BE2C (cell line): ENCODE measurements around the gene RNPEP.
"Not testable (repeated sequence)": the region's sequence is repeated elsewhere in the genome, so short reads cannot be mapped to it uniquely, and the experiment has no call there.

Experiments
- DNase-seq: peaks from one replicate; pipeline ENCODE4 v3.0.0-alpha.2; 2020
- H3K27me3 ChIP-seq: fragments of 250-450 bp; sonication (Bioruptor Pico); 2 replicates; pipeline ENCODE4 v1.5.1; 2020; ENCODE audit warnings: mild to moderate bottlenecking
- H3K36me3 ChIP-seq: fragments of 250-450 bp; sonication (Bioruptor Pico); 2 replicates; pipeline ENCODE4 v1.5.1; 2020; ENCODE audit warnings: mild to moderate bottlenecking
- H3K4me1 ChIP-seq: fragments of 250-450 bp; sonication (Bioruptor Pico); 2 replicates; pipeline ENCODE4 v1.5.1; 2020
- H3K4me3 ChIP-seq: 2 replicates; pipeline ENCODE4 v1.5.1; 2011; ENCODE audit warnings: low read depth, low read length
- H3K9me3 ChIP-seq: fragments of 250-450 bp; sonication (Bioruptor Pico); 2 replicates; pipeline ENCODE4 v1.5.1; 2020
- CTCF ChIP-seq: IDR thresholded peaks from 2 replicates; pipeline ENCODE4 v1.5.1; 2012; ENCODE audit warnings: mild to moderate bottlenecking, low read depth, low read length

RNPEP gene

GRCh38 chr1:201955009-201955728 lies 27.3 kb upstream of the RNPEP start, which contains the start of gene TIMM17A:
TIMM17A (plus strand) TSS chr1:201955503; CDS start chr1:201955527, 24 bp downstream.
- Histone ChIP-seq H3K9me3 (no peaks in the 10 kb centered on the region), H3K4me3 (peak within 1 kb of the TSS; percentile 96), H3K27me3 (no peaks in the 10 kb centered on the region), H3K4me1 (no peaks in the 10 kb centered on the region), H3K36me3 (peaks cover 30% of the 10 kb centered on the region)
- TF ChIP-seq CTCF, result no peak
- DNase-seq, result peak; percentile 98

- no peaks in the 10 kb centered on the region for H3K9me3 ChIP-seq
- TF ChIP-seq CTCF, result no peak
- no peak for DNase-seq
Measured at GRCh38 chr1:201955729-201956143, 26.7 kb upstream of the RNPEP start.

GRCh38 chr1:201958348-201958747 lies 24.1 kb upstream of the RNPEP start:
- Histone ChIP-seq H3K9me3 (no peaks in the 10 kb centered on the region), H3K27me3 (no peaks in the 10 kb centered on the region), H3K36me3 (peaks cover 60% of the 10 kb centered on the region), H3K4me1 (no peaks in the 10 kb centered on the region), H3K4me3 (no peak overlapping the region)
- TF ChIP-seq CTCF, result no peak
- DNase-seq, result no peak

More at GRCh38 chr1:201955729-201956143, 26.7 kb upstream of the RNPEP start:
- H3K4me1 ChIP-seq, result no peaks in the 10 kb centered on the region
- H3K27me3 ChIP-seq, result no peaks in the 10 kb centered on the region
- H3K36me3 ChIP-seq, result peaks cover 34% of the 10 kb centered on the region
- H3K4me3 ChIP-seq, result peak overlapping the region; percentile 96

- H3K4me1 ChIP-seq, DNase-seq, H3K27me3 ChIP-seq, H3K9me3 ChIP-seq, H3K4me3 ChIP-seq: not testable (repeated sequence)
- H3K36me3 ChIP-seq, result peaks cover 88% of the 10 kb centered on the region
Measured at GRCh38 chr1:201962382-201962781, 20.1 kb upstream of the RNPEP start.

- no peak for TF ChIP-seq CTCF
- Histone ChIP-seq H3K4me1 (no peaks in the 10 kb centered on the region), H3K4me3 (no peak overlapping the region), H3K27me3 (no peaks in the 10 kb centered on the region), H3K36me3 (peaks cover 84% of the 10 kb centered on the region), H3K9me3 (no peaks in the 10 kb centered on the region)
- no peak for DNase-seq
Measured at GRCh38 chr1:201964261-201964660, 18.2 kb upstream of the RNPEP start.

GRCh38 chr1:201966171-201966570 lies 16.3 kb upstream of the RNPEP start:
- Histone ChIP-seq H3K4me3 (no peak overlapping the region), H3K4me1 (no peaks in the 10 kb centered on the region), H3K36me3 (peaks cover 87% of the 10 kb centered on the region), H3K27me3 (no peaks in the 10 kb centered on the region), H3K9me3 (no peaks in the 10 kb centered on the region)
- DNase-seq, result no peak
- no peak for TF ChIP-seq CTCF
